ENCODE data around the gene POGZ. TPM values are rescaled to one million over a fixed set of nuclear protein-coding genes. Genes with fewer than 3 reads are reported as not detected.

Gene POGZ
- total RNA-seq, 1 donor from 2014 or later: 146 TPM

DNA sequence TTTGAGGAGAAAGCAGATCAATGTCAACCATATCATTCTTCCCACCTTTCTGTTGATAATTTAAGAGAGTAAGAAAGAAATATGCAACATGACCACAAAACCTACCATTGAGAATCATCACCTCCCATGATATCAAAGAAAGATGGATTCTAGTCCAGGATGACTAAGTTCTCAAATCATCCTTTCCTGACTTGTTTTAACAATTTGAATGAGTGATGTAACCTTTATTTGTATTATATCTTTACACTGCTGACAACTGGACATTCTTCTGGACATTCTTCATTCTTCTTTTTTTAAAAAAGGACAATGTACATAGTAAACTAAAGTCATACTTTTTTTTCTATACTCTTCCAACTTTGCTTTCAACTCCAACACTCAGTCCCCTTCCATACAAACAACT lies 50.4 kb downstream of the POGZ start:
- Mint-ChIP-seq H3K27me3 (ENCODE audit: unreplicated experiment) (peaks cover 7% of the 10 kb centered on the region), H3K4me3 (ENCODE audit: unreplicated experiment) (no peak overlapping the region), H3K9me3 (ENCODE audit: unreplicated experiment) (no peaks in the 10 kb centered on the region), H3K27ac (ENCODE audit: unreplicated experiment) (no peak overlapping the region), H3K4me1 (ENCODE audit: low read depth, unreplicated experiment) (no peaks in the 10 kb centered on the region), H3K36me3 (ENCODE audit: unreplicated experiment) (no peaks in the 10 kb centered on the region)
- TF ChIP-seq, protein P1, sequence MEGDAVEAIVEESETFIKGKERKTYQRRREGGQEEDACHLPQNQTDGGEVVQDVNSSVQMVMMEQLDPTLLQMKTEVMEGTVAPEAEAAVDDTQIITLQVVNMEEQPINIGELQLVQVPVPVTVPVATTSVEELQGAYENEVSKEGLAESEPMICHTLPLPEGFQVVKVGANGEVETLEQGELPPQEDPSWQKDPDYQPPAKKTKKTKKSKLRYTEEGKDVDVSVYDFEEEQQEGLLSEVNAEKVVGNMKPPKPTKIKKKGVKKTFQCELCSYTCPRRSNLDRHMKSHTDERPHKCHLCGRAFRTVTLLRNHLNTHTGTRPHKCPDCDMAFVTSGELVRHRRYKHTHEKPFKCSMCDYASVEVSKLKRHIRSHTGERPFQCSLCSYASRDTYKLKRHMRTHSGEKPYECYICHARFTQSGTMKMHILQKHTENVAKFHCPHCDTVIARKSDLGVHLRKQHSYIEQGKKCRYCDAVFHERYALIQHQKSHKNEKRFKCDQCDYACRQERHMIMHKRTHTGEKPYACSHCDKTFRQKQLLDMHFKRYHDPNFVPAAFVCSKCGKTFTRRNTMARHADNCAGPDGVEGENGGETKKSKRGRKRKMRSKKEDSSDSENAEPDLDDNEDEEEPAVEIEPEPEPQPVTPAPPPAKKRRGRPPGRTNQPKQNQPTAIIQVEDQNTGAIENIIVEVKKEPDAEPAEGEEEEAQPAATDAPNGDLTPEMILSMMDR (IDR thresholded peaks at IDR 0.05; ENCODE audit: partially characterized antibody, unreplicated experiment): no peak
- DNase-seq: no peak

DNA sequence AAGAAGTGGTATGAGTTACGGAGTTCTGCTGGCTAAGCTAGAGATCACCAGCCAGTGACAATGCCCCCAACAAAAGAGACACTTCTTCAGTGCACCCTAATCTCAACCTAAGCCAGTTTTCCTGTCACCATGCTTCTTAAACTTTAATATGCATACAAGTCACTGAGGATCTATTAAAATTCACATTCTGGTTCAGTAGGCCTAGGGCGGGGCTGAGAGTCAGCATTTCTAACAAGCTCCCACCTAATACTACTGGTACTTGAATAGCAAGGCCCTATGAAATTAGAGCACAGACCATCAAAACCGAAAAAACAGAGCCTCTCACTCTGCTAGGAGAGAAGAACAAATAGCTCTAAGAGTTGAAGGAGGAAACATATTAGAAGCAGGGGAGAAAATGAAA lies 52.0 kb downstream of the POGZ start:
- TF ChIP-seq, protein P1 (IDR thresholded peaks at IDR 0.05; ENCODE audit: partially characterized antibody, unreplicated experiment): no peak
- H3K27me3 Mint-ChIP-seq (ENCODE audit: unreplicated experiment): peaks cover 7% of the 10 kb centered on the region
- H3K27ac Mint-ChIP-seq (ENCODE audit: unreplicated experiment): no peak overlapping the region
- no peak for DNase-seq
- no peaks in the 10 kb centered on the region for H3K36me3 Mint-ChIP-seq (ENCODE audit: unreplicated experiment)
- H3K4me1 Mint-ChIP-seq (ENCODE audit: low read depth, unreplicated experiment): no peaks in the 10 kb centered on the region
- H3K4me3 Mint-ChIP-seq (ENCODE audit: unreplicated experiment): no peak overlapping the region
- no peaks in the 10 kb centered on the region for H3K9me3 Mint-ChIP-seq (ENCODE audit: unreplicated experiment)

DNA sequence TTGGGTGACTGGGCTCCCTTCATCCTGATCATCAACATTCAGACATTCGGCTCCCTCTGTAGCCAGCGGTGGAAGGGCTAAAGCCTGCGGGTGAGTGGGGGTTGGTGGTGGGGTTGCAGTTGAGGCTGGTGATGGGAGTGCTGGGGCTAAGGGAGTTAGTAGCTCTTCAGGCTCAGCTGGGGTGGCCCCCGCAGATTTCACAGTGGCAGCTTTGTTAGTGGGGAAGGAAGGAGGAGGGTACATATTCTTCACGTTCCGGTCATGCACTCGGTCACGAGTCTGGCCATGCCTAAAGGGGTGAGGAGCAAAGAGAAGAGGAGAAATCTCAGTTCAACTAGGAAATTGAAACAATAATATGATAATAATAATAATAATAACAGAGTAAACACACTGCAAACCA lies 53.1 kb downstream of the POGZ start:
- no peaks in the 10 kb centered on the region for H3K9me3 Mint-ChIP-seq (ENCODE audit: unreplicated experiment)
- H3K36me3 Mint-ChIP-seq (ENCODE audit: unreplicated experiment): no peaks in the 10 kb centered on the region
- H3K4me1 Mint-ChIP-seq (ENCODE audit: low read depth, unreplicated experiment): no peaks in the 10 kb centered on the region
- peaks cover 7% of the 10 kb centered on the region for H3K27me3 Mint-ChIP-seq (ENCODE audit: unreplicated experiment)
- DNase-seq: no peak
- TF ChIP-seq, protein P1 (IDR thresholded peaks at IDR 0.05; ENCODE audit: partially characterized antibody, unreplicated experiment): no peak
- H3K4me3 Mint-ChIP-seq (ENCODE audit: unreplicated experiment): no peak overlapping the region
- H3K27ac Mint-ChIP-seq (ENCODE audit: unreplicated experiment): no peak overlapping the region

DNA sequence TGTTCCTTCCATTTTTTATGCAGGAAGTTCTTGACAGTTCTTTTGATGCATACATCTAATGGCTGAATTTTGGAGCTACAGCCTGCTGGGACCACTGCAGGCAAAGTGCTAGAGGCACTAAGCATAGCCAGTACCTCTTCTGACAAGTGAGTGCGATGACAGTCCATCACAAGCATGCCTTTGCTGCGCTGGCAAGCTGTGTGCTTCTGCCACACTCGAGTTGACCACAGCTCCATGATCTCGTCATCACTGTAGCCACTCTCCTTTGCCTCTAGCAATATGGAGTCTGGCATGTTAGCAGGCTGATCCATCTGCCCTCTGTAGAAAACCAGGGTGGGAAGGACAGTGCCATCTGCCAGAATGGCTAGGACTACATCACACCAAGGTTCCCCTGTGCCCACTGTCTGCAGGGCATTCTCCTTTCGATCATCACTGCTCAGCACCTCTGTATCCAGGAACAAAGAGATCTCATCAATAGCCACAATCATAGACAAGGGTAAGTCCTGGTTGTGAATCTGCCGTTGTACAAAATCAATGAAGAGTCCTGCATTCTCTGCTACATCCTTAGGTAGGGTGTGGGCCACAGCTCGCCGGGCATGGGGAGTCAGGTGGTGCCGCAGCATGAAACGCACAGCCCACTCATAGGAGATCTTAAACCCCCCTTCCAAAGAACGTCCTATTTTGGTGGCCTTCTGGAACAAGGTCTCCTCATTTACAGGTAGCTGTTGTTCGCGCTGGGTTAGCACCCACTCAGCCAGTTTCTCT lies 53.9 kb downstream of the POGZ start:
- Mint-ChIP-seq H3K4me3 (ENCODE audit: unreplicated experiment) (no peak overlapping the region), H3K9me3 (ENCODE audit: unreplicated experiment) (peaks cover 3% of the 10 kb centered on the region), H3K36me3 (ENCODE audit: unreplicated experiment) (peaks cover 4% of the 10 kb centered on the region), H3K27me3 (ENCODE audit: unreplicated experiment) (peaks cover 2% of the 10 kb centered on the region), H3K27ac (ENCODE audit: unreplicated experiment) (no peak overlapping the region), H3K4me1 (ENCODE audit: low read depth, unreplicated experiment) (peaks cover 6% of the 10 kb centered on the region)
- TF ChIP-seq, protein P1 (IDR thresholded peaks at IDR 0.05; ENCODE audit: partially characterized antibody, unreplicated experiment): no peak
- no peak for DNase-seq

DNA sequence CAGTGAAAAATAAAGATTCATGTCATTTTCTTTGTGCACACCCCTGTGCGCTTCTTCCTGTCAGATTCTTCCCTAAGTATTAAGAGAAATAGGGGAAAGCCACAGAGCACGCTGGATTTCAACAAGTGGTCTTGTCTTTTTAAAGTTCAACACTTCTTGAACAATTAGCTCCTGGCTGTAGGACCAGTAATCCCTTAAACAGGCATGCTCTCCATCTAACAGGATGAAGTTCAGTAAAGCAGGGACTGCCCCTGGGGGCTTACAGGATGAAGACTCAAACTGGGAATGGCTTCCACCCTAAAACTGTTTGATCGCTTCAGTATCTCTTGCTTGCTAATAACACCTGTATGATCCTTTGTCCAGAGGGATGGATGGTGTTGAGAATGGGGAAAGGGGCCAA lies 55.7 kb downstream of the POGZ start:
- H3K27me3 Mint-ChIP-seq (ENCODE audit: unreplicated experiment): peaks cover 4% of the 10 kb centered on the region
- peaks cover 4% of the 10 kb centered on the region for H3K36me3 Mint-ChIP-seq (ENCODE audit: unreplicated experiment)
- no peak overlapping the region for H3K4me3 Mint-ChIP-seq (ENCODE audit: unreplicated experiment)
- DNase-seq: no peak
- H3K4me1 Mint-ChIP-seq (ENCODE audit: low read depth, unreplicated experiment): peaks cover 10% of the 10 kb centered on the region
- TF ChIP-seq, protein P1 (IDR thresholded peaks at IDR 0.05; ENCODE audit: partially characterized antibody, unreplicated experiment): no peak
- no peak overlapping the region for H3K27ac Mint-ChIP-seq (ENCODE audit: unreplicated experiment)
- peaks cover 6% of the 10 kb centered on the region for H3K9me3 Mint-ChIP-seq (ENCODE audit: unreplicated experiment)
